SU-DHL-6 (cell line): ENCODE results near the gene REC114.

Experiments
- H2AFZ ChIP-seq: fragments of 200-600 bp; sonication (generic); 2 replicates; pipeline ENCODE4 v1.6.1; 2014; ENCODE audit warnings: low read depth, mild to moderate bottlenecking, moderate library complexity, mixed read lengths, antibody characterized with exemption, low read length; ENCODE audit not compliant: severe bottlenecking
- H3F3A ChIP-seq: fragments of 200-600 bp; shearing (Covaris generic); 2 replicates; pipeline ENCODE4 v1.6.0; 2016; ENCODE audit warnings: antibody characterized with exemption, mild to moderate bottlenecking; ENCODE audit not compliant: insufficient read depth
- H3K27ac ChIP-seq: fragments of 200-600 bp; sonication (generic); 2 replicates; pipeline ENCODE4 v1.5.1; 2016; ENCODE audit warnings: low read depth, mild to moderate bottlenecking, low read length, moderate library complexity, mixed read lengths
- H3K27me3 ChIP-seq: fragments of 200-600 bp; sonication (generic), shearing (Covaris generic); 2 replicates; pipeline ENCODE4 v1.6.0; 2014; ENCODE audit warnings: mild to moderate bottlenecking, low read length
- H3K36me3 ChIP-seq: fragments of 200-600 bp; sonication (generic); 2 replicates; pipeline ENCODE4 v1.6.1; 2014; ENCODE audit warnings: mild to moderate bottlenecking, low read length, mixed read lengths
- H3K4me2 ChIP-seq: fragments of 300-600, 200-600 bp; shearing (Covaris generic), sonication (generic); 2 replicates; pipeline ENCODE4 v1.6.0; 2014; ENCODE audit warnings: low read length, low read depth, mild to moderate bottlenecking; ENCODE audit not compliant: poor library complexity, severe bottlenecking
- H3K4me3 ChIP-seq: fragments of 200-600 bp; sonication (generic); 2 replicates; pipeline ENCODE4 v1.5.1; 2014; ENCODE audit warnings: antibody characterized with exemption, low read length, mild to moderate bottlenecking, mixed read lengths; ENCODE audit not compliant: insufficient read depth, poor library complexity, severe bottlenecking
- H3K79me2 ChIP-seq: fragments of 200-600 bp; sonication (generic); 2 replicates; pipeline ENCODE4 v1.6.1; 2014; ENCODE audit warnings: mild to moderate bottlenecking, low read length, moderate library complexity; ENCODE audit not compliant: insufficient read depth
- H3K9ac ChIP-seq: fragments of 200-600 bp; sonication (generic); 2 replicates; pipeline ENCODE4 v1.7.0; 2014; ENCODE audit warnings: mild to moderate bottlenecking, low read length
- H3K9me2 ChIP-seq: fragments of 200-600 bp; sonication (generic); replicated peaks from 2 replicates; pipeline ENCODE4 v1.6.1; 2014; ENCODE audit warnings: low read length; ENCODE audit not compliant: insufficient read depth
- H3K9me3 ChIP-seq: fragments of 200-600 bp; sonication (generic); 2 replicates; pipeline ENCODE4 v1.6.1; 2014; ENCODE audit warnings: low read length, mixed read lengths; ENCODE audit not compliant: insufficient read depth
- H4K20me1 ChIP-seq: fragments of 200-600 bp; sonication (generic); 2 replicates; pipeline ENCODE4 v1.6.1; 2014; ENCODE audit warnings: low read depth, mild to moderate bottlenecking, antibody characterized with exemption, low read length, moderate library complexity, mixed read lengths
- EZH2phosphoT487 ChIP-seq: fragments of 200-600 bp; sonication (generic), shearing (Covaris generic); conservative IDR thresholded peaks from 2 replicates; pipeline ENCODE4 v1.6.1; 2018; ENCODE audit warnings: mild to moderate bottlenecking, antibody characterized with exemption, low read length, moderate library complexity, mixed read lengths
- TF ChIP-seq, protein P1 (sequence below): fragments of 200-600 bp; sonication (generic); IDR thresholded peaks from one replicate; pipeline ENCODE4 v1.5.1; 2017; ENCODE audit warnings: antibody characterized with exemption, mild to moderate bottlenecking, low read length, moderate library complexity; ENCODE audit not compliant: insufficient read depth, poor library complexity, severe bottlenecking

Gene REC114

DNA sequence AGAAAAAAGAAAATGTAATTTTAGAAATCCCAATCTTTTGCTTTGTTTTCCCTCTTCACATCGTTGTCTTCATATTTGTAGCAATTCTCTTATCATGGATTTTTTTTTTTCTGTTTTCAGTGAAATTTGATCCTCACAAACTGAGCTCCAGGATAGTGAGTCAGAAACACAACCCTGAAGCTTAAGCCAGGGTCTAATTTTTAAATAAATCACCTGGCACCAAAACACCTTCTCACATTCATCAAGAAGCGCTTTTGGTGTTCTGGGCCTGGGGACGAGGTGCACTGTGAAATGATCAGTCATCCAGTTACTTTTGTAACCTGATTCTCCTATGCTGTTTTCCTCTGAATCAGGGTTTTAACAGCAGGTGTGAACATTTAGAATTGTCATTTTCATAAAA, 87.7 kb downstream of the REC114 start:
- TF ChIP-seq EZH2phosphoT487 = no peak
- TF ChIP-seq, protein P1, sequence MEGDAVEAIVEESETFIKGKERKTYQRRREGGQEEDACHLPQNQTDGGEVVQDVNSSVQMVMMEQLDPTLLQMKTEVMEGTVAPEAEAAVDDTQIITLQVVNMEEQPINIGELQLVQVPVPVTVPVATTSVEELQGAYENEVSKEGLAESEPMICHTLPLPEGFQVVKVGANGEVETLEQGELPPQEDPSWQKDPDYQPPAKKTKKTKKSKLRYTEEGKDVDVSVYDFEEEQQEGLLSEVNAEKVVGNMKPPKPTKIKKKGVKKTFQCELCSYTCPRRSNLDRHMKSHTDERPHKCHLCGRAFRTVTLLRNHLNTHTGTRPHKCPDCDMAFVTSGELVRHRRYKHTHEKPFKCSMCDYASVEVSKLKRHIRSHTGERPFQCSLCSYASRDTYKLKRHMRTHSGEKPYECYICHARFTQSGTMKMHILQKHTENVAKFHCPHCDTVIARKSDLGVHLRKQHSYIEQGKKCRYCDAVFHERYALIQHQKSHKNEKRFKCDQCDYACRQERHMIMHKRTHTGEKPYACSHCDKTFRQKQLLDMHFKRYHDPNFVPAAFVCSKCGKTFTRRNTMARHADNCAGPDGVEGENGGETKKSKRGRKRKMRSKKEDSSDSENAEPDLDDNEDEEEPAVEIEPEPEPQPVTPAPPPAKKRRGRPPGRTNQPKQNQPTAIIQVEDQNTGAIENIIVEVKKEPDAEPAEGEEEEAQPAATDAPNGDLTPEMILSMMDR = no peak
- Histone ChIP-seq H3K79me2 (no peaks in the 10 kb centered on the region), H3K4me3 (no peak overlapping the region), H3F3A (no peaks in the 10 kb centered on the region), H3K9me3 (no peaks in the 10 kb centered on the region), H3K9me2 (no peaks in the 10 kb centered on the region), H4K20me1 (no peaks in the 10 kb centered on the region), H3K9ac (no peak overlapping the region), H3K36me3 (no peaks in the 10 kb centered on the region), H3K27ac (no peak overlapping the region), H3K4me2 (no peak overlapping the region), H2AFZ (no peak overlapping the region), H3K27me3 (no peaks in the 10 kb centered on the region)

DNA sequence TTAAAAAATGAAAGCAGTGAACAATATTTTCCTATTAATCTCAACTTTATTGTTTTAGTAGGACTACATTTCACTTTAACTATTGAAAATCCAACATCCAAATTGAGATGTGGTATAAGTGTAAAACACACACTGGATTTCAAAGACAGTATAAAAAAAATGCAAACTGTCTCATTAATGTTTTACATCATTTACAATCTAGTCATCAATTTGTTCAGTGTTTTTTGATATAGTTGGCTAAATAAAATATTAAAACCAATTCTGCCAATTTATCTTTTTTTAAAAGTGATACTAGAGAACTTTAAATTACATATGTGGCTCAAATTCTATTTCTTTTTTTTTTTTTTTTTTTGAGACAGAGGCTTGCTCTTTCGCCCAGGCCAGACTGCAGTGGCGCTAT, 95.2 kb downstream of the REC114 start:
- no peaks in the 10 kb centered on the region for H3K9me3 ChIP-seq
- no peak overlapping the region for H3K4me3 ChIP-seq
- H3K79me2 ChIP-seq = no peaks in the 10 kb centered on the region
- no peak overlapping the region for H3K4me2 ChIP-seq
- H3F3A ChIP-seq = no peaks in the 10 kb centered on the region
- no peak for TF ChIP-seq EZH2phosphoT487
- TF ChIP-seq, protein P1 = no peak
- H3K27me3 ChIP-seq = no peaks in the 10 kb centered on the region
- no peaks in the 10 kb centered on the region for H3K36me3 ChIP-seq
- H3K27ac ChIP-seq = no peak overlapping the region
- no peak overlapping the region for H3K9ac ChIP-seq
- no peaks in the 10 kb centered on the region for H3K9me2 ChIP-seq
- H2AFZ ChIP-seq = no peak overlapping the region
- H4K20me1 ChIP-seq = no peaks in the 10 kb centered on the region

DNA sequence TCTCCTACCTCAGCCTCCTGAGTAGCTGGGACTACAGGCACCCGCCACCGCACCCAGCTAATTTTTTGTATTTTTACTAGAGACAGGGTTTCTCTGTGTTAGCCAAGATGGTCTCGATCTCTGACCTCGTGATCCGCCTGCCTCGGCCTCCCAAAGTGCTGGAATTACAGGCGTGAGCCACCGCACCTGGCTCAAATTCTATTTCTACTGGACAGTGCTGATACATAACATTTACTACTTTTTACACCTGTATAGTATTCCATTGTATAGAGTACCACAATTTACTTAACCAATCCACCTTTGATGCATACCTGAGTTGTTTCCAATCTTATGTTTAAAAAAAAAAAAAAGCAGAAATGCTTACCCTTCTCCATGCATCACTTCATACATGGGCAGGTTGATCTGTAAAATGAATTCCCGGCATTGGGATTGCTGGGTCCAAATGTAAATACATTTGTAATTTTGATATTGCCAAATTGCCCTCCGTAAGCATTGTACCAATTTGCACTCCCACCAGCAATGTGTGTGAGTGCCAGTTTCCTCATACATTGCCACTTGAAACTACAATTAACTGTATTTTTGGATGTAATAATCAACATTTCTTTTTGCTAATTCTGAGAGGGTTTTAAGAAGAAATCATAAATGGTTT, 95.7 kb downstream of the REC114 start:
- Histone ChIP-seq H3K79me2 (no peaks in the 10 kb centered on the region), H3K27ac (no peak overlapping the region), H4K20me1 (no peaks in the 10 kb centered on the region), H3K9me2 (no peaks in the 10 kb centered on the region), H3K4me2 (no peak overlapping the region), H3K9ac (no peak overlapping the region), H3F3A (no peaks in the 10 kb centered on the region), H3K27me3 (no peaks in the 10 kb centered on the region), H3K4me3 (no peak overlapping the region), H2AFZ (no peak overlapping the region), H3K9me3 (no peaks in the 10 kb centered on the region), H3K36me3 (no peaks in the 10 kb centered on the region)
- TF ChIP-seq, protein P1 = no peak
- no peak for TF ChIP-seq EZH2phosphoT487
